B cell (primary cell): Measurements from ENCODE around the gene XPO6. TPM values are rescaled to one million over a fixed set of nuclear protein-coding genes. Genes with fewer than 3 reads are reported as not detected.

Experiments used
- ATAC-seq: fragments of 200-7000 bp; cut with Tn5 transposase; one replicate; pipeline ENCODE4 v1.10.0; 2021; ENCODE audit warnings: low read depth, mild to moderate bottlenecking, moderate number of reproducible peaks, moderate library complexity
- CTCF ChIA-PET: fragments of 350-600 bp; sonication (Branson Sonifier 250); formaldehyde crosslinking; loops from one replicate; lab custom pipeline; 2021; ENCODE audit warnings: antibody characterized with exemption, inconsistent platforms; lab: Charles Lee
- POLR2A ChIA-PET: fragments of 350-600 bp; sonication (Branson Sonifier 250); formaldehyde crosslinking; loops from one replicate; lab custom pipeline; 2021; ENCODE audit warnings: antibody characterized with exemption; lab: Charles Lee
- DNase-seq: peaks from one replicate; pipeline ENCODE4 v3.0.0; 2013
- H2AFZ ChIP-seq: 2 replicates; pipeline ENCODE4 v1.6.1; 2012; ENCODE audit warnings: mild to moderate bottlenecking, low read depth, low read length; ENCODE audit not compliant: insufficient read depth, poor library complexity, severe bottlenecking
- H3K27ac ChIP-seq, 2 donors: 1 replicate in 1 of 2; 2 replicates in 1 of 2; pipeline ENCODE4 v1.5.1; 2012 to 2013; ENCODE audit warnings: low read length in 2 of 2, mild to moderate bottlenecking in 2 of 2, moderate library complexity in 1 of 2
- H3K27me3 ChIP-seq, 4 experiments: fragments of 200-600 bp in 1 of 4; sonication (generic) in 1 of 4; replicated peaks in 1 of 4; 1 replicate in 2 of 4; 2 replicates in 2 of 4; pipeline versions ENCODE4 v1.6.1 to v1.7.0; 2013 to 2016; ENCODE audit warnings: low read length in 3 of 4, mild to moderate bottlenecking in 2 of 4, mixed read lengths in 1 of 4, moderate library complexity in 1 of 4; ENCODE audit not compliant: insufficient read depth in 4 of 4, control insufficient read depth in 3 of 4; ENCODE audit errors: control extremely low read depth in 1 of 4
- H3K36me3 ChIP-seq, 2 experiments: replicated peaks in 1 of 2; 1 replicate in 1 of 2; 2 replicates in 1 of 2; pipeline versions ENCODE4 v1.6.1 to v1.7.1; 2013; ENCODE audit warnings: low read length in 1 of 2; ENCODE audit not compliant: insufficient read depth in 2 of 2, control insufficient read depth in 1 of 2; ENCODE audit errors: control extremely low read depth in 1 of 2, extremely low read depth in 1 of 2
- H3K4me1 ChIP-seq, 2 donors: fragments of 200-600 bp in 1 of 2; sonication (generic) in 1 of 2; 1 replicate in 1 of 2; 2 replicates in 1 of 2; pipeline versions ENCODE4 v1.5.1 to v1.6.1; 2013 to 2017; ENCODE audit warnings: low read length in 2 of 2; ENCODE audit not compliant: control insufficient read depth in 2 of 2, insufficient read depth in 2 of 2
- H3K4me2 ChIP-seq: replicated peaks from 2 replicates; pipeline ENCODE3; 2012; ENCODE audit warnings: mild to moderate bottlenecking, low read depth, low read length; ENCODE audit not compliant: poor library complexity, severe bottlenecking
- H3K4me3 ChIP-seq, 5 experiments: fragments of 200-600 bp in 1 of 5; sonication (generic) in 1 of 5; 1 replicate in 3 of 5; 2 replicates in 2 of 5; pipeline versions ENCODE4 v1.5.1 to v1.7.0; 2011 to 2016; ENCODE audit warnings: low read length in 4 of 5, mild to moderate bottlenecking in 4 of 5, low read depth in 2 of 5, control low read depth in 1 of 5, moderate library complexity in 1 of 5; ENCODE audit not compliant: insufficient read depth in 1 of 5; ENCODE audit errors: control extremely low read depth in 1 of 5, extremely low read depth in 1 of 5
- H3K79me2 ChIP-seq: fragments of 200-600 bp; sonication (generic); one replicate; pipeline ENCODE4 v1.6.0; 2016; ENCODE audit warnings: low read length; ENCODE audit not compliant: control insufficient read depth, insufficient read depth
- H3K9ac ChIP-seq: fragments of 200-600 bp; sonication (generic); 2 replicates; pipeline ENCODE4 v1.6.1; 2017; ENCODE audit warnings: mild to moderate bottlenecking, low read length, moderate library complexity
- H3K9me3 ChIP-seq, 3 donors: one replicate each; pipeline versions ENCODE4 v1.6.1 to v1.7.1; 2013; ENCODE audit warnings: low read length in 2 of 3; ENCODE audit not compliant: control insufficient read depth in 2 of 3, insufficient read depth in 1 of 3; ENCODE audit errors: control extremely low read depth in 1 of 3
- H4K20me1 ChIP-seq: 2 replicates; pipeline ENCODE4 v1.6.0; 2012; ENCODE audit warnings: mild to moderate bottlenecking, low read length; ENCODE audit not compliant: insufficient read depth, control insufficient read depth, poor library complexity, severe bottlenecking
- H3K27ac Mint-ChIP-seq: one replicate; pipeline ENCODE4 v1.8.0; 2021; ENCODE audit warnings: mixed read lengths
- H3K27me3 Mint-ChIP-seq: one replicate; pipeline ENCODE4 v1.8.0; 2021; ENCODE audit warnings: mixed read lengths
- H3K4me1 Mint-ChIP-seq: one replicate; pipeline ENCODE4 v1.8.0; 2021; ENCODE audit warnings: mixed read lengths
- H3K4me3 Mint-ChIP-seq: one replicate; pipeline ENCODE4 v1.8.0; 2021; ENCODE audit warnings: mixed read lengths
- H3K9me3 Mint-ChIP-seq: one replicate; pipeline ENCODE4 v1.8.0; 2022; ENCODE audit warnings: mixed read lengths; ENCODE audit not compliant: insufficient read depth
- EZH2 ChIP-seq: IDR thresholded peaks from 2 replicates; pipeline ENCODE4 v1.6.1; 2012; ENCODE audit warnings: borderline replicate concordance, low read depth, mild to moderate bottlenecking, moderate library complexity, low read length; ENCODE audit not compliant: insufficient read depth, poor library complexity, severe bottlenecking
- WGBS: methylation state at CpG from one replicate; pipeline ENCODE4 v1.1.5; 2013; ENCODE audit warnings: missing lambda C conversion rate; ENCODE audit not compliant: insufficient coverage; 5-methylcytosine and 5-hydroxymethylcytosine counted together
- intact Hi-C: fragments of 100-400 bp; cut with micrococcal nuclease; formaldehyde crosslinking; loops from one replicate; pipeline ENCODE4 v1.10.0; 2022
- polyA plus RNA-seq: library from polyadenylated mRNA; depleted of rRNA; stranded (reverse); fragments of >200 nt; gene quantifications from 2 replicates; pipeline ENCODE4 v1.2.3, GENCODE V29; 2012
- total RNA-seq, 2 donors: library from RNA; stranded (reverse); fragments of 120-200 nt in 1 of 2; gene quantifications; 1 replicate in 1 of 2; 2 replicates in 1 of 2; pipeline versions ENCODE4 v1.2.3 to v1.2.4, GENCODE V29; 2013 to 2022
- TF ChIP-seq, protein P1 (sequence below): fragments of 200-600 bp; IDR thresholded peaks from one replicate; pipeline ENCODE4 v1.8.0; 2022; ENCODE audit warnings: antibody characterized with exemption, mild to moderate bottlenecking

The XPO6 gene
- total and polyA plus RNA-seq, 2 donors (not counting 1 experiment from before 2014, with no cell fraction given): 259 to 303 TPM

- ChIA-PET POLR2A (interaction anchor here (1.2 to 3.3 kb wide), 4 partner anchors 22 to 79 kb away, joined by 3 to 25 read pairs (median 6); partner anchors contain the start of gene SBK1), CTCF (interaction anchor here (0.6 to 1.3 kb wide), 3 partner anchors 24 to 897 kb away, joined by 4 to 6 read pairs (median 4); no protein-coding TSS in a partner anchor)
- H3K4me1 Mint-ChIP-seq: peaks cover 28% of the 10 kb centered on the region
- intact Hi-C loops: loop anchor here (1.0 to 10.0 kb wide), 3 partner anchors 25 to 658 kb away; partner anchors contain the start of genes KATNIP and SBK1
- Histone ChIP-seq H4K20me1 (peaks cover 32% of the 10 kb centered on the region), H3K36me3 (peaks cover 0 to 22% of the 10 kb centered on the region in 2 experiments), H2AFZ (peak overlapping the region; percentile 57), H3K79me2 (peaks cover 40% of the 10 kb centered on the region), H3K27me3 (no peaks in the 10 kb centered on the region), H3K4me2 (peak overlapping the region; percentile 88), H3K27ac (no peak overlapping the region), H3K9ac (peak overlapping the region; percentile 42), H3K9me3 (peaks cover 0 to 6% (median 0%) of the 10 kb centered on the region in 3 donors), H3K4me1 (peaks cover 26 to 35% of the 10 kb centered on the region in 2 donors), H3K4me3 (peak overlapping the region in 3 of 5 experiments; percentile 7 to 56 (median 35))
- H3K4me3 Mint-ChIP-seq: peak overlapping the region; percentile 97
- DNase-seq (no peak), ATAC-seq (no peak)
- peak overlapping the region; percentile 97 for H3K27ac Mint-ChIP-seq
- WGBS: 100% methylated on average over 4 of the region's 4 CpGs
- TF ChIP-seq, protein P1, sequence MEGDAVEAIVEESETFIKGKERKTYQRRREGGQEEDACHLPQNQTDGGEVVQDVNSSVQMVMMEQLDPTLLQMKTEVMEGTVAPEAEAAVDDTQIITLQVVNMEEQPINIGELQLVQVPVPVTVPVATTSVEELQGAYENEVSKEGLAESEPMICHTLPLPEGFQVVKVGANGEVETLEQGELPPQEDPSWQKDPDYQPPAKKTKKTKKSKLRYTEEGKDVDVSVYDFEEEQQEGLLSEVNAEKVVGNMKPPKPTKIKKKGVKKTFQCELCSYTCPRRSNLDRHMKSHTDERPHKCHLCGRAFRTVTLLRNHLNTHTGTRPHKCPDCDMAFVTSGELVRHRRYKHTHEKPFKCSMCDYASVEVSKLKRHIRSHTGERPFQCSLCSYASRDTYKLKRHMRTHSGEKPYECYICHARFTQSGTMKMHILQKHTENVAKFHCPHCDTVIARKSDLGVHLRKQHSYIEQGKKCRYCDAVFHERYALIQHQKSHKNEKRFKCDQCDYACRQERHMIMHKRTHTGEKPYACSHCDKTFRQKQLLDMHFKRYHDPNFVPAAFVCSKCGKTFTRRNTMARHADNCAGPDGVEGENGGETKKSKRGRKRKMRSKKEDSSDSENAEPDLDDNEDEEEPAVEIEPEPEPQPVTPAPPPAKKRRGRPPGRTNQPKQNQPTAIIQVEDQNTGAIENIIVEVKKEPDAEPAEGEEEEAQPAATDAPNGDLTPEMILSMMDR: no peak
- H3K9me3 Mint-ChIP-seq: peaks cover 2% of the 10 kb centered on the region
- H3K27me3 Mint-ChIP-seq: no peaks in the 10 kb centered on the region
These were observed 738 bp upstream of the XPO6 start for GRCh38 chr16:28212532-28212873.

DNA sequence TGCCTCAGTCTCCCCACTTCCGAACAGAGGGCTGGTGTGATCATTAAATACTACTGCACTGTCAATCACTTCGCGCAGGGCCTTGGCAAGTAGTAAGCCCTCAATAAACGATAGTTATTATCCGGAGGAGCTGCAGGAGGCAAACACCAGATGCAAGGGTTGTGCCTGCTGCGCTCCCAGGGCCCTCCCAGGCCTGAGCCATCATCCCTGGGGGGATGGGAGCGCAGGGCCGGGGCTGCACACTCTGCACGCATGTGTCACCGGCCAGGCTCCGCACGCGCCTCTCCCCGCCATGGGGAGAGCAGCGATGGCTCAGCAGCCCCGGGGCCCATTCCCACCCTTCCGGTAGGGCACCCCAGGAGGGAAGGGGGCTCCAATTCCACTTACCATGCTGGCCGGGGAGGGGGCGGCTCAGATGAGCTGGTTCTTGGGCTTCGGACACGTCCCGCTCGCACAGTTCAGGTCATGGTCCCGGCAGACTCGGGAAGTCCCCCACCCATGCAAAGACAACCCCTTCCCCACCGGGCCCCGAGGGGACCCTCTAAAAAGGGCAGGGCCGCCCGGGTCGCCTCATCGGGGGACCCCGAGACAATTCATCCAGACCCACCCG lies 681 bp downstream of the XPO6 start:
- Mint-ChIP-seq H3K27me3 (no peaks in the 10 kb centered on the region), H3K9me3 (peaks cover 2% of the 10 kb centered on the region), H3K4me1 (peaks cover 35% of the 10 kb centered on the region), H3K4me3 (peak overlapping the region; percentile 86), H3K27ac (peak overlapping the region; percentile 67)
- Histone ChIP-seq H3K27me3 (no peaks in the 10 kb centered on the region), H3K4me1 (peaks cover 29 to 36% of the 10 kb centered on the region in 2 donors), H3K4me3 (peak overlapping the region; percentile 71 to 92 (median 82)), H3K36me3 (peaks cover 0 to 33% of the 10 kb centered on the region in 2 experiments), H2AFZ (peak overlapping the region; percentile 58), H3K9me3 (peaks cover 0 to 6% (median 0%) of the 10 kb centered on the region in 3 donors), H3K27ac (peak overlapping the region; percentile 60 to 74), H4K20me1 (peaks cover 37% of the 10 kb centered on the region), H3K4me2 (peak overlapping the region; percentile 88), H3K9ac (peak overlapping the region; percentile 73), H3K79me2 (peaks cover 55% of the 10 kb centered on the region)
- TF ChIP-seq EZH2: no peak
- TF ChIP-seq, protein P1: no peak
- ATAC-seq (peak; percentile 8), DNase-seq (peak; percentile 56)
- intact Hi-C loops: loop anchor here (1.0 to 10.0 kb wide), 3 partner anchors 18 to 656 kb away; partner anchors contain the start of gene KATNIP
- whole genome bisulfite sequencing: under 1% methylated on average over 32 of the region's 33 CpGs
- CTCF ChIA-PET: interaction anchor here (1.0 to 3.6 kb wide), 8 partner anchors 9 to 70 kb away, joined by 3 to 20 read pairs (median 6); no protein-coding TSS in a partner anchor
- POLR2A ChIA-PET: interaction anchor here (0.6 to 3.3 kb wide), 8 partner anchors 9 to 81 kb away, joined by 3 to 27 read pairs (median 5); partner anchors contain the start of gene SBK1
